Mesothelial cell of epicardium (in vitro differentiated cells): Measurements from ENCODE around the gene NEU2. TPM values are rescaled to one million over a fixed set of nuclear protein-coding genes. Genes with fewer than 3 reads are reported as not detected.
"Not testable (repeated sequence)": the region's sequence is repeated elsewhere in the genome, so short reads cannot be mapped to it uniquely, and the experiment has no call there.

ENCODE experiments used
- DNase-seq, 2 experiments: peaks; one replicate each; pipeline ENCODE4 v3.0.0; 2021; ENCODE audit warnings: low spot score in 2 of 2; ENCODE audit not compliant: unreplicated experiment in 2 of 2
- H3K27ac Mint-ChIP-seq: 2 replicates; pipeline ENCODE4 v1.8.0; 2021; ENCODE audit warnings: mixed read lengths
- H3K27me3 Mint-ChIP-seq: 2 replicates; pipeline ENCODE4 v1.8.0; 2021; ENCODE audit warnings: low read depth, mixed read lengths
- H3K36me3 Mint-ChIP-seq: 2 replicates; pipeline ENCODE4 v1.8.0; 2021; ENCODE audit warnings: mixed read lengths
- H3K4me1 Mint-ChIP-seq: 2 replicates; pipeline ENCODE4 v1.8.0; 2021; ENCODE audit warnings: mixed read lengths
- H3K4me3 Mint-ChIP-seq: 2 replicates; pipeline ENCODE4 v1.8.0; 2021; ENCODE audit warnings: mild to moderate bottlenecking, moderate library complexity, mixed read lengths
- H3K9me3 Mint-ChIP-seq: 2 replicates; pipeline ENCODE4 v1.8.0; 2021; ENCODE audit warnings: mixed read lengths
- CTCF ChIP-seq: fragments of 200-600 bp; sonication (generic); IDR thresholded peaks from one replicate; pipeline ENCODE4 v1.5.0; 2021; ENCODE audit warnings: antibody characterized with exemption; ENCODE audit not compliant: unreplicated experiment
- total RNA-seq: library from RNA; stranded (reverse); gene quantifications from 3 replicates; pipeline ENCODE4 v1.2.1, GENCODE V29; 2021

The NEU2 gene
- total RNA-seq, 1 donor from 2014 or later: not detected

- Mint-ChIP-seq H3K4me3 (no peak overlapping the region), H3K36me3 (no peaks in the 10 kb centered on the region), H3K27me3 (no peaks in the 10 kb centered on the region), H3K4me1 (no peaks in the 10 kb centered on the region), H3K27ac (no peak overlapping the region), H3K9me3 (peaks cover 4% of the 10 kb centered on the region)
- TF ChIP-seq CTCF: no peak
- no peak for DNase-seq
Measured at GRCh38 chr2:233017947-233018346, 14.5 kb upstream of the NEU2 start.

GRCh38 chr2:233019610-233020009 is 12.9 kb upstream of the NEU2 start:
- H3K27me3 Mint-ChIP-seq, H3K9me3 Mint-ChIP-seq, H3K27ac Mint-ChIP-seq, H3K4me3 Mint-ChIP-seq, DNase-seq, H3K36me3 Mint-ChIP-seq, H3K4me1 Mint-ChIP-seq: not testable (repeated sequence)

GRCh38 chr2:233020454-233020853 is 12.0 kb upstream of the NEU2 start:
- Mint-ChIP-seq H3K9me3 (peaks cover 4% of the 10 kb centered on the region), H3K4me3 (no peak overlapping the region), H3K27me3 (no peaks in the 10 kb centered on the region), H3K4me1 (no peaks in the 10 kb centered on the region), H3K36me3 (no peaks in the 10 kb centered on the region), H3K27ac (no peak overlapping the region)
- TF ChIP-seq CTCF: no peak
- no peak for DNase-seq

GRCh38 chr2:233021771-233022170 is 10.7 kb upstream of the NEU2 start:
- Mint-ChIP-seq H3K4me3 (no peak overlapping the region), H3K27ac (no peak overlapping the region), H3K27me3 (no peaks in the 10 kb centered on the region), H3K4me1 (no peaks in the 10 kb centered on the region), H3K36me3 (no peaks in the 10 kb centered on the region), H3K9me3 (peaks cover 4% of the 10 kb centered on the region)
- no peak for DNase-seq
- no peak for TF ChIP-seq CTCF

- Mint-ChIP-seq H3K27ac (no peak overlapping the region), H3K4me3 (no peak overlapping the region), H3K4me1 (no peaks in the 10 kb centered on the region), H3K36me3 (no peaks in the 10 kb centered on the region), H3K27me3 (no peaks in the 10 kb centered on the region), H3K9me3 (peaks cover 1% of the 10 kb centered on the region)
- no peak for DNase-seq
- TF ChIP-seq CTCF: no peak
Measured at GRCh38 chr2:233022561-233022960, 9.9 kb upstream of the NEU2 start.

- Mint-ChIP-seq H3K4me3 (no peak overlapping the region), H3K36me3 (no peaks in the 10 kb centered on the region), H3K27ac (no peak overlapping the region), H3K27me3 (no peaks in the 10 kb centered on the region), H3K9me3 (no peaks in the 10 kb centered on the region), H3K4me1 (no peaks in the 10 kb centered on the region)
- TF ChIP-seq CTCF: no peak
- no peak for DNase-seq
Measured at GRCh38 chr2:233023007-233023760, 9.3 kb upstream of the NEU2 start.
